ENCODE results near the gene GRIP1. TPM values are rescaled to one million over a fixed set of nuclear protein-coding genes. Genes with fewer than 3 reads are reported as not detected.
A peak's percentile ranks its signal among the peaks of the same experiment; 100 is the strongest.

GRIP1 gene
- total RNA-seq, 4 donors from 2014 or later: 14.3 to 319 (median 20.6) TPM

DNA sequence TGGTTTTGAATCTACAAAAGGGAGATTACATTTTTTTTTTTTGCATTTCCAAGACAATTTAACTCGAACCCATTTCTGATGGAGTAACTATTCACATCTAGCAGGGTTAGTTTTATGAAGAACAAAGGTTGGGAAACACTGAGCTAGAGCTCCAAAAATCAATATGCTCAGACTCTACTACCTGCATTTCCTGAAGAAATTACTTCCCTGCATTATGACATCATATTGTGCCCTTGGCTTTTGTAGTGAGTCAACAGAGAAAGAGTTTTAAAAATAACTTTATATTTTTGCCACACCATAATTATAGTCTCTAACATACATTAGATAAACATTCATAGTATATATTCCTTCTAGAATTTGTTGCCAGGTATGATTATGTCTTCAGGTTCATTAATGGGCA lies 14.8 kb downstream of the GRIP1 start:
- Histone ChIP-seq H3K9me3 (no peaks in the 10 kb centered on the region), H3K36me3 (no peaks in the 10 kb centered on the region), H3K4me3 (no peak overlapping the region), H3K27ac (no peak overlapping the region), H3K4me1 (peaks cover 14% of the 10 kb centered on the region), H3K27me3 (no peaks in the 10 kb centered on the region)
- 79% methylated on average over 1 of the region's 1 CpG for WGBS
- TF ChIP-seq POLR2A (IDR thresholded peaks at IDR 0.05) (no peak), EP300 (IDR thresholded peaks at IDR 0.05) (no peak), CTCF (IDR thresholded peaks at IDR 0.05) (no peak), POLR2AphosphoS5 (IDR thresholded peaks at IDR 0.05) (no peak)
- no peak for DNase-seq (ENCODE audit: low spot score in 2 of 2)

- WGBS: 59% methylated on average over 5 of the region's 5 CpGs
- no peaks in the 10 kb centered on the region for H3K9me3 ChIP-seq
- no peak overlapping the region for H3K4me3 ChIP-seq
- no peaks in the 10 kb centered on the region for H3K36me3 ChIP-seq
- H3K4me1 ChIP-seq: peaks cover 14% of the 10 kb centered on the region
- DNase-seq (ENCODE audit: low spot score in 2 of 2): no peak
- no peaks in the 10 kb centered on the region for H3K27me3 ChIP-seq
- H3K27ac ChIP-seq: no peak overlapping the region
- TF ChIP-seq POLR2AphosphoS5 (IDR thresholded peaks at IDR 0.05) (no peak), EP300 (IDR thresholded peaks at IDR 0.05) (no peak), CTCF (IDR thresholded peaks at IDR 0.05) (no peak), POLR2A (IDR thresholded peaks at IDR 0.05) (no peak)
These were observed 15.3 kb downstream of the GRIP1 start for GRCh38 chr12:66663611-66664010.

DNA sequence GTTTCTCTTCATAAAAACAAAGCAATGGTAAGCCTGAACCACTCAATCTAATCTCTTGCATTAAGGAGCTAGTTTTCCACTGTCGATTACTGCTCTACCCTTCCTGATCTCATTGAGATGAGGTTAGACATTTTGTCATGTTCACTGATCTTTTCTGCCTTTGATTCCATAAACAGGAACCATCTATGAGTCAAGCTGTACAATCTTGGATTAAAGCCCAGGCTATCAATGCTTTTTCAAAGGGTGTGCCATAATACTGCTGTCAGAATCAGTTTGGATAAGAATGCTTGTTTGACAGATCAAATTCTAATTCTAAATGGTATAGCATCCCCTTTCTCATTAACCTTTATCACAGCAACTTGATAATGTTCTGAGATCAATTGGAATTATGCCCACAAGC lies 16.1 kb downstream of the GRIP1 start:
- no peaks in the 10 kb centered on the region for H3K27me3 ChIP-seq
- no peak overlapping the region for H3K4me3 ChIP-seq
- no peaks in the 10 kb centered on the region for H3K9me3 ChIP-seq
- no peak for DNase-seq (ENCODE audit: low spot score in 2 of 2)
- TF ChIP-seq CTCF (IDR thresholded peaks at IDR 0.05): no peak
- no peak for TF ChIP-seq POLR2AphosphoS5 (IDR thresholded peaks at IDR 0.05)
- no peak for TF ChIP-seq POLR2A (IDR thresholded peaks at IDR 0.05)
- TF ChIP-seq EP300 (IDR thresholded peaks at IDR 0.05): no peak
- H3K36me3 ChIP-seq: no peaks in the 10 kb centered on the region
- 5% methylated on average over 1 of the region's 1 CpG for WGBS
- peak overlapping the region; percentile 64 for H3K27ac ChIP-seq
- peaks cover 14% of the 10 kb centered on the region for H3K4me1 ChIP-seq

DNA sequence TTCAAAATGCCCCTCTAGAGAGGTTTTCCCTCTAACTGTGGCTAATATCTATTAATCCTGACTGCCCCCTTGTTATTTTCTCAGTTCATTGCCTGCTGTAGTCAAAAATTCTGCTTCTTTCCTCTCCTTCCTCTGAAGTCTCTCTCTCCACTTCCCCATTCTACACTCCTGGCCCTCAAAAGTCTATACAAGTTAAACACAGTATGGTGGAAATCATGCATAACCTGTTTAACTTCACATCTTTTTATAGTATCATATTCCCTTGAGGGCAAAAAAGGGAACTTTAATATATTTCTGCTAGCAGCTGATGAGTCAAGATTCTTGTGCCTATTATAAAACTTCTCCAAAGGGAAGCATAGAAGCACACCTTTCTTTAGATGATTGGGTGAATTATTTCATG lies 16.7 kb downstream of the GRIP1 start:
- TF ChIP-seq CTCF (IDR thresholded peaks at IDR 0.05): no peak
- TF ChIP-seq POLR2AphosphoS5 (IDR thresholded peaks at IDR 0.05): no peak
- TF ChIP-seq POLR2A (IDR thresholded peaks at IDR 0.05): no peak
- TF ChIP-seq EP300 (IDR thresholded peaks at IDR 0.05): no peak
- no peak overlapping the region for H3K4me3 ChIP-seq
- H3K27me3 ChIP-seq: no peaks in the 10 kb centered on the region
- H3K9me3 ChIP-seq: no peaks in the 10 kb centered on the region
- DNase-seq (ENCODE audit: low spot score in 2 of 2): no peak
- peaks cover 14% of the 10 kb centered on the region for H3K4me1 ChIP-seq
- H3K27ac ChIP-seq: peak overlapping the region; percentile 64
- no peaks in the 10 kb centered on the region for H3K36me3 ChIP-seq

GRCh38 chr12:66661357-66661756 lies 17.5 kb downstream of the GRIP1 start:
- TF ChIP-seq EP300 (IDR thresholded peaks at IDR 0.05) (no peak), POLR2A (IDR thresholded peaks at IDR 0.05) (no peak), CTCF (IDR thresholded peaks at IDR 0.05) (no peak), POLR2AphosphoS5 (IDR thresholded peaks at IDR 0.05) (no peak)
- Histone ChIP-seq H3K36me3 (no peaks in the 10 kb centered on the region), H3K9me3 (no peaks in the 10 kb centered on the region), H3K27me3 (no peaks in the 10 kb centered on the region), H3K27ac (no peak overlapping the region), H3K4me1 (peaks cover 14% of the 10 kb centered on the region), H3K4me3 (no peak overlapping the region)
- 60% methylated on average over 2 of the region's 2 CpGs for WGBS
- DNase-seq (ENCODE audit: low spot score in 2 of 2): no peak
